ENCODE data around the gene NAP1L5.

Gene NAP1L5, protein sequence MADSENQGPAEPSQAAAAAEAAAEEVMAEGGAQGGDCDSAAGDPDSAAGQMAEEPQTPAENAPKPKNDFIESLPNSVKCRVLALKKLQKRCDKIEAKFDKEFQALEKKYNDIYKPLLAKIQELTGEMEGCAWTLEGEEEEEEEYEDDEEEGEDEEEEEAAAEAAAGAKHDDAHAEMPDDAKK

DNA sequence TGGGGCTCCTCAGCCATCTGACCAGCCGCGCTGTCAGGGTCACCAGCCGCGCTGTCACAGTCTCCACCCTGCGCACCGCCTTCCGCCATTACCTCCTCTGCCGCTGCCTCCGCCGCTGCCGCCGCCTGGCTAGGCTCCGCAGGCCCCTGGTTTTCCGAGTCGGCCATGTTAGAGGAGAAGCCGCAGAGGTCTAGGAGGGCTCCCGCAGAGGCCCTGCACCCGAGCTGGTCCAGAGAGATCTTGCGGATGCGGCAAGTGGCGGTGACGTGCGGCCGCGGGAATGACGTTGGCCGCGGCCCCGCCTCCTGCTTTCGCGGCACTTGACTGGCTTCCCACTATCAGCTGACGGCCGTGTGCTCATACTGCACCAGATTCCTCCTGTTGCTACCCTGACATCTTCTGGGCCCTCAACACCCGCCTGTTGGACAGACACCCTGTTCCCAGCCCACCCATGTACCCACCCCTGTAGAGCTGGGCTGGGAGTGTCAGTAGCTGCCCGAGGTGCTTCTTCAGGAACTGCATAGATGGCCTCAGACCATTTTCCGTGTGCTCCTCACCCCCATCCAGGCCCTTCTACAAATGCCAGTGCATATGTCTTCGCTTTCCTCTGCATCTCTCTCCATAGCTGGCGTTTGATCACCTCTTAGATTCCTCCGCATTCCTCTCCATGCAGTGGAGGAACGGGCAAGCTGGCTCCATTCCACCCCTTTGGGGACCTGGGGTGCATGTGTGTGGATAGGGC, at the start of gene NAP1L5:
Gene NAP1L5, minus strand, starts transcription at position 242 of the 742 bp plus-strand sequence. Its CDS starts 75 bp downstream, at position 167.
- TF ChIP-seq, protein P1, sequence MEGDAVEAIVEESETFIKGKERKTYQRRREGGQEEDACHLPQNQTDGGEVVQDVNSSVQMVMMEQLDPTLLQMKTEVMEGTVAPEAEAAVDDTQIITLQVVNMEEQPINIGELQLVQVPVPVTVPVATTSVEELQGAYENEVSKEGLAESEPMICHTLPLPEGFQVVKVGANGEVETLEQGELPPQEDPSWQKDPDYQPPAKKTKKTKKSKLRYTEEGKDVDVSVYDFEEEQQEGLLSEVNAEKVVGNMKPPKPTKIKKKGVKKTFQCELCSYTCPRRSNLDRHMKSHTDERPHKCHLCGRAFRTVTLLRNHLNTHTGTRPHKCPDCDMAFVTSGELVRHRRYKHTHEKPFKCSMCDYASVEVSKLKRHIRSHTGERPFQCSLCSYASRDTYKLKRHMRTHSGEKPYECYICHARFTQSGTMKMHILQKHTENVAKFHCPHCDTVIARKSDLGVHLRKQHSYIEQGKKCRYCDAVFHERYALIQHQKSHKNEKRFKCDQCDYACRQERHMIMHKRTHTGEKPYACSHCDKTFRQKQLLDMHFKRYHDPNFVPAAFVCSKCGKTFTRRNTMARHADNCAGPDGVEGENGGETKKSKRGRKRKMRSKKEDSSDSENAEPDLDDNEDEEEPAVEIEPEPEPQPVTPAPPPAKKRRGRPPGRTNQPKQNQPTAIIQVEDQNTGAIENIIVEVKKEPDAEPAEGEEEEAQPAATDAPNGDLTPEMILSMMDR (conservative IDR thresholded peaks at IDR 0.05; ENCODE audit: low read depth, low read length) = no peak
- DNase-seq (ENCODE audit: low read depth) = no peak
- H3K4me3 ChIP-seq (ENCODE audit: low read length) = peak within 1 kb of the TSS; percentile 72

DNA sequence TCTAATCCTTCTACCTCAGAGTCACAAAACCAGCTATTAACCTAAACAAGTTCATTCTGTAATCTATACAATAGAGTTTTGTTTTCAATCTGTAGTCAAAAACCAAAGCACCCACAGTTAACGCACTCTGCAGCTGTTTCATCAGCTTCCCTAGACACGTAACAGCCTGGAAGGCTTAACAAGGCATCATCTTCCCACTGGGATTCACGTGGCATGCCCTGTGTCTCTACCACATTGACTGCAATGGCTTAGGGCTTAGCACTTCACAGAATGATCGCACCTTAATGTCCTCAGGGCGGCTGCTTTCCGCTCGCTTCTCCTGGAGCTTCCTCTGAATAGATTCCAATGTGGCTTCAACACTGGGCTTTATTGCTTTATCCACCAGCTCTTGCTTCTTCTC, 49.7 kb upstream of the NAP1L5 start:
- H3K4me3 ChIP-seq (ENCODE audit: low read length) = no peak overlapping the region
- no peak for DNase-seq (ENCODE audit: low read depth)
- TF ChIP-seq, protein P1 (conservative IDR thresholded peaks at IDR 0.05; ENCODE audit: low read depth, low read length) = no peak

DNA sequence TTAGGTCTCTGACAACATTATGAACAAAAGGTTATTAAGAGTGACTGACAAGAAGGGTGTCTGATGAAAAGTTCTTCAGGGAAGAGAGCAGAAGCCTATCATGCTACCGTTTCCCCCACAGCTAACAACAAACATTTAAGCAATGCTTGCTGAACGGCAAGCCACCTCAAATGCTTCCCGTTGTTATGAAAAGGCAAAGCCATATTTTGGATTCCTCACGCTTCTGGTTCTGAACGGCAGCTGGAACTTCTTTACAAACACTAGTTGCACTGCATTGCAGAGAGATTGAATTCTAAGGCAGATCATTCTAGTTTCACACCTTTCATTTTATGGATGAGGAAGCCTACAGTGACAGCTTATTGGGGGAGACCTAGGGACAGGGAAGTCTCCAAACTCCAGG, 48.6 kb upstream of the NAP1L5 start:
- TF ChIP-seq, protein P1 (conservative IDR thresholded peaks at IDR 0.05; ENCODE audit: low read depth, low read length) = no peak
- DNase-seq (ENCODE audit: low read depth) = no peak
- H3K4me3 ChIP-seq (ENCODE audit: low read length) = no peak overlapping the region

DNA sequence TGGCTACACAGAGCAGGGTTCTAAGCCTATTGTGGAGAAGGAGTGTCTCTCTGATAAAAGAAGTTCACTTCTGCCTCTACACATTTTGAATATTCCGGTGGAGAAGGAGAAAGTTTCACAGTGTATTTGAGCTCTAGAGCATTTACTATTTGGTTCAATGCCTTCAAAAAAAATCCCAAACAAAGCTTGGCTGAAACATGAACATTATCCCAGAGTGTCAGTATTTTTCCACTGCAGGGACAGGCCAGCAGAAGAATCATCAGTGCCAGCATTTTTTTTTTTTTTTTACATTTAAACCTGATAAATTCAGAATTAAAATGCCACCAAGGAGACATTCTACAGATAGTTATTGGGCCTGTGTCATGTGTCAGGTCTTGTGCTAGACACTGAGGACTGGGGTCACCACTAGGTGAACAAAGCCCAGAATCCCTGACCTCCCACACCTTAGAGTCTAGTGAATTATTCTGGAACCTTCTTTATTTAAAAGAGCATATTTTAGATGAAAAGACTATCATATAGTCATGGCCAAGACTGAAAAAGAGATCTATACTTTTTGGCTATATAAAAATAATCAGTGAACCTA, 48.0 kb upstream of the NAP1L5 start:
- H3K4me3 ChIP-seq (ENCODE audit: low read length) = no peak overlapping the region
- DNase-seq (ENCODE audit: low read depth) = no peak
- TF ChIP-seq, protein P1 (conservative IDR thresholded peaks at IDR 0.05; ENCODE audit: low read depth, low read length) = no peak

DNA sequence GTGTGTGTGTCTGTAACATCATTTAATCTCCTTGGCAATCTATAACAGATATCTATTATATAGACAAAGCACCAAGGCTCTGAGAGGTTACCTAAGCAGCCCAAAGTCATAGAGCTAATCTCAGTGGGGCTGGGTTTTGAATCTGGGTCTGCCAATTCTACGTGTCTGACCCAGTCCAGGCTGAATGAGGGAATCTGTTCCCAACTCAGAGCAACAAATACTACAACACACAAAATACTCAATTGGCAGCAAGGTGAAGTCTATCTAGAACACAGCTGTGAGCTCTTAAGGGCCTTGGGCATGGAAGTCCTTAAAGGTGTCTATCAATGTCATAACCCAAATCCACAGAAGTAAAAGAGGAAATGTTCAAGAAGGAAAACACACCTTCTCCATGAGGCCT, 47.5 kb upstream of the NAP1L5 start:
- DNase-seq (ENCODE audit: low read depth) = no peak
- no peak overlapping the region for H3K4me3 ChIP-seq (ENCODE audit: low read length)
- TF ChIP-seq, protein P1 (conservative IDR thresholded peaks at IDR 0.05; ENCODE audit: low read depth, low read length) = no peak

DNA sequence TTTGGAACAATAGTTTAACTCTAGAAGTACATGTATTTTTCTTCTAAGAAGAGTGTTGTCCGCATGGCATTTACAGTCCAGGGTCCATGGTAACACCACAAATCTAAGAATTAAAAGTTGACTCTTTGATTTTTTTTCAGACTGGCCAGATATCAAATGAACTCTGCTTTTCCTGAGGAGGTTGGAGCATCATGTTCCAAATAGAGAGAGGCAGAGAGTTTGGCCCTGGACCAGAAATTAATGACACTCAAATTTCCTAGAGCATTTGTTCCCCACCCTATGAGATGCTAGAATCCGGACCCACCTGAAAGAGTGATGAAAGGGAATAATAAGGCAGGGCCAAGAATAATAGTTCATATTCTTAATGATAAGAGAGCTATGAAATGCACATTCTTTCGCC, 47.0 kb upstream of the NAP1L5 start:
- TF ChIP-seq, protein P1 (conservative IDR thresholded peaks at IDR 0.05; ENCODE audit: low read depth, low read length) = no peak
- no peak for DNase-seq (ENCODE audit: low read depth)
- H3K4me3 ChIP-seq (ENCODE audit: low read length) = no peak overlapping the region

All from retinal pigment epithelial cell (primary cell).